Activated T-cell treated with anti-CD3 and anti-CD28 coated beads, Interleukin-2, amount 50 U/mL, for 24 hours (primary cell): ENCODE results near the gene ANKRD11.
A peak's percentile ranks its signal among the peaks of the same experiment; 100 is the strongest.

ENCODE experiments used
- DNase-seq: peaks from one replicate; pipeline ENCODE4 v3.0.0-alpha.2; 2020
- H3K27ac Mint-ChIP-seq: 2 replicates; pipeline ENCODE4 v1.8.0; 2020; ENCODE audit warnings: mild to moderate bottlenecking, mixed read lengths
- H3K27me3 Mint-ChIP-seq: 2 replicates; pipeline ENCODE4 v1.8.0; 2020; ENCODE audit warnings: mixed read lengths
- H3K36me3 Mint-ChIP-seq: 2 replicates; pipeline ENCODE4 v1.8.0; 2020; ENCODE audit warnings: low read depth, mixed read lengths
- H3K4me1 Mint-ChIP-seq: 2 replicates; pipeline ENCODE4 v1.8.0; 2020; ENCODE audit warnings: low read depth, mixed read lengths
- H3K4me3 Mint-ChIP-seq: 2 replicates; pipeline ENCODE4 v1.8.0; 2020; ENCODE audit warnings: mild to moderate bottlenecking, moderate library complexity, mixed read lengths
- H3K9me3 Mint-ChIP-seq: 2 replicates; pipeline ENCODE4 v1.8.0; 2020; ENCODE audit warnings: mixed read lengths

The ANKRD11 gene

DNA sequence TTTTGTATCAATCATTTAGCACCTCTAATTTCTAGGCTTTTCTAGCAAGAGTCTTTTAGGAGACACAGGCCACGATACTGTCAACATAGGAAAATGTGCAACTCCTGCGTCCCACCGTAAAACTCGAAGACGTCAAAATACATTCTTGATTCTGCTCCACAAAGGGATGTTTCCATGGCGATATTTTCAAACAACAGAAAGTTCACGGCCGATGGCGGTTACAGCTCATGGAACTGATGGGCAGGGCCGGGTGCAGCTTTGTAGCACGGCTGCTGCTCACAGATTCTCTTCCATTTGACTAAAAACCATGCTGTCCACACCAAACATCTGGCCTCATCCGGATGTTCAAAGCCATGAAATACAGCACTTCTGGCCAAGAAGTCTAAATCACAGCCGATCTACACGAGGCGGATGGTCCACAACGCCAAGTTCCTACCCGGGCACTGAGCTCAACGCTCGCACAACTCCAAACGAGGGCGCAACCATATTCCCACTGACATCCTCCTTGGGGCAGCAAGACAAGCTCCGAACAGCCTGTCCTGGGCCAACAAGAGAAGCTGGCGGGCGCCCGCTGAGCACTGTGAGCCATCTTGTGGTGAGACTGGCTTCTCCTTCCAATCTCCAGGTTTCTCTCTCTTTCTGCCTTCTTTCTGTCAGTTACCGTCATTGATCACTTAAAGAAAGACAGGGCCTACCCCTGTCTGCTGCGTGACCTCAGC, 193.0 kb downstream of the ANKRD11 start:
- Mint-ChIP-seq H3K4me3 (no peak overlapping the region), H3K27ac (peak overlapping the region; percentile 76), H3K9me3 (no peaks in the 10 kb centered on the region), H3K4me1 (peaks cover 47% of the 10 kb centered on the region), H3K36me3 (peaks cover 49% of the 10 kb centered on the region), H3K27me3 (no peaks in the 10 kb centered on the region)
- no peak for DNase-seq

DNA sequence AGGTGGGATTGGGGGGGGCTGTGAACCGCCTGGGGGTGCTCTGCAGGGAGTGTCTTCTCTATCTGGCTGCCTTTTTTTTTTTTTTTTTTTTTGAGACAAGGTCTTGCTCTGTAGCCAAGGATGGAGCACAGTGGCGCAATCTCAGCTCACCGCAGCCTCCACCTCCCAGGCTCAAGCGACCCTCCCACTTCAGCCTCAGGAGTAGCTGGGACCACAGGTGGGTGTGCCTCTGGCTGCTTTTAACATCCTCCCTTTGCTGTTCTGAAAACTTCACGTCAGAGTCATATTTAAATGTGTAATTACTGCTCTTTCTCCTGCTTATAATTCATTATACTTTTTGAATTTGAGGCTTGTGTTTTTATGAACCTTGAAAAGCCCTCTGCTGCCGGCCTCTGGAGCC, 194.4 kb downstream of the ANKRD11 start:
- H3K27ac Mint-ChIP-seq: peak overlapping the region; percentile 76
- DNase-seq: no peak
- no peaks in the 10 kb centered on the region for H3K27me3 Mint-ChIP-seq
- no peaks in the 10 kb centered on the region for H3K9me3 Mint-ChIP-seq
- peaks cover 53% of the 10 kb centered on the region for H3K4me1 Mint-ChIP-seq
- H3K36me3 Mint-ChIP-seq: peaks cover 57% of the 10 kb centered on the region
- H3K4me3 Mint-ChIP-seq: no peak overlapping the region

- H3K4me1 Mint-ChIP-seq: peaks cover 48% of the 10 kb centered on the region
- H3K4me3 Mint-ChIP-seq: no peak overlapping the region
- peaks cover 56% of the 10 kb centered on the region for H3K36me3 Mint-ChIP-seq
- no peak for DNase-seq
- no peaks in the 10 kb centered on the region for H3K27me3 Mint-ChIP-seq
- H3K9me3 Mint-ChIP-seq: no peaks in the 10 kb centered on the region
- H3K27ac Mint-ChIP-seq: peak overlapping the region; percentile 76
Observed at GRCh38 chr16:89295071-89295900, 195.1 kb downstream of the ANKRD11 start.

DNA sequence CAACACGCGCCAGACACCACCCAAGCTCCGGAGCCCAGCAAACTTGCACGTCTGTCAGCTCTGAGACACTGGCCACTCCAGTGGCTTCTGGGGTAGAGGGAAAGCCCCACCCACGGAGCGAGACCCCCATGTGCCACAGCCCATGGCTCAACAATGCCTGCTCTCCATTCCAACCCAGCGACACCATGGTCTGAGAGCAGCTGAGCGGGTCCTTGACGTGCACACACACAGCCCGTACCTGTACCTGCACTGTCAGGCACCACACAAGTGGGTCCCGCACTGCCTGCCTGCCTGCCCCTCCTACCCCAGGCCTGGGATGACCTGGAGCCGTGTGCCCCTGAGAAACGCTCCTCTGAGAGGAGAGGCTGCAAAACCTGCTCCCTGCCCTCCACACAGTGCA, 195.9 kb downstream of the ANKRD11 start:
- no peaks in the 10 kb centered on the region for H3K9me3 Mint-ChIP-seq
- peaks cover 48% of the 10 kb centered on the region for H3K4me1 Mint-ChIP-seq

DNA sequence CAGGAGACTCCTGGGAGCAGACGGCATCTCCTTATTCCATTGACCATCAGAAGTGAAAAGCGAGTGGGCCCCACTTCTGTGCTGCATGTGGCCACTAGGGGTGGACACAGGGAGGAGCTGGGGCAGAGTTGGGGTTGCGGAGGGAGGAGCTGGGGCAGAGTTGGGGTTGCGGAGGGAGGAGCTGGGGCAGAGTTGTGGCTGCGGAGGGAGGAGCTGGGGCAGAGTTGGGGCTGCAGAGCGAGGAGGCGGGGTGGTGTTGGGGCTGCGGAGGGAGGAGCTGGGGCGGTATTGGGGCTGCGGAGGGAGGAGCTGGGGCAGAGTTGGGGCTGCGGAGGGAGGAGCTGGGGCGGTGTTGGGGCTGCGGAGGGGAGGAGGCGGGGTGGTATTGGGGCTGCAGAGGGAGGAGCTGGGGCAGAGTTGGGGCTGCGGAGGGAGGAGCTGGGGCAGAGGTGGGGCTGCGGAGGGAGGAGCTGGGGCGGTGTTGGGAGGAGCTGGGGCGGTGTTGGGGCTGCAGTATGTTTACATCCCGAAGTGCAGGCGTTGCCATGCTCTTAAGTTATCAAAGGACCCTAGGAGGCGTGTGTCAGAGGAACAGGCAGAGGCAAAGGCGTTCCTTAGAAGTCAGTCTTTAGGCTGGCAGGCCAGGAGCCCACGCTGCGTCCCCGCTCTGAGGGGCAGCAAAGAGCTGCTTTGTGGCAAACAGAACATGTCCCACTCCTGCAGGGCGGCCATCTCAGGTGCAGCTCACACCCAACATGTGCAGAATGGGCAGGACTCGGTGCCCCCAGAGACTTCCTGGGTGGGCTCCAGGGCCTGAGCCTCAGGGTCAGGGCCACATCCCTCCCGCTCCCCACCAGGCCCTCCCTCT, 196.9 kb downstream of the ANKRD11 start:
- Mint-ChIP-seq H3K4me3 (no peak overlapping the region), H3K36me3 (peaks cover 64% of the 10 kb centered on the region), H3K9me3 (no peaks in the 10 kb centered on the region), H3K4me1 (peaks cover 42% of the 10 kb centered on the region), H3K27ac (peak overlapping the region; percentile 47), H3K27me3 (no peaks in the 10 kb centered on the region)
- DNase-seq: no peak

More for the DNA sequence above, 195.9 kb downstream of the ANKRD11 start:
- Mint-ChIP-seq H3K27me3 (no peaks in the 10 kb centered on the region), H3K27ac (peak overlapping the region; percentile 74), H3K4me3 (no peak overlapping the region), H3K36me3 (peaks cover 60% of the 10 kb centered on the region)
- no peak for DNase-seq

GRCh38 chr16:89292443-89293078, 197.8 kb downstream of the ANKRD11 start:
- no peak overlapping the region for H3K4me3 Mint-ChIP-seq
- peak overlapping the region; percentile 82 for H3K27ac Mint-ChIP-seq
- peaks cover 67% of the 10 kb centered on the region for H3K36me3 Mint-ChIP-seq
- H3K27me3 Mint-ChIP-seq: no peaks in the 10 kb centered on the region
- DNase-seq: no peak
- peaks cover 34% of the 10 kb centered on the region for H3K4me1 Mint-ChIP-seq
- no peaks in the 10 kb centered on the region for H3K9me3 Mint-ChIP-seq

DNA sequence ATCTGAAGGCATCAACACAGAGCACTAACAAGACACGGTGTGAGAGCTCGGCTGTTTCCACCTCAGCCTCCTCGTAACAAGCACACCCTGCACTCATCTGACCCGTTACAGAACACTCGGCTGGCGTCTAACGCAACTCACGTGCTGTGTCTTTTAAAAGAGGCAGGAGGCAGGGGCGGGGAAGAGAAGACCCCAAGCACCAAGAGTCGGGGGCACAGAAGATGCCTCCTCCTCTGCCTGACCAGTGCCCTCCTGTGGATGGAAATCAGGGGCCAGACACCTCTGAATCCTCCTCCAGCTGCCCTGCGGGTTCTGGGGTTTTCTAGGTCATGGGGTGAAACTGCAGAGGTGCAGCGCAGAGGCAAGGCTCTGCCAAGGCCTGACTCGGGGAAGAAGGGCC, 198.6 kb downstream of the ANKRD11 start:
- Mint-ChIP-seq H3K4me1 (peaks cover 26% of the 10 kb centered on the region), H3K4me3 (no peak overlapping the region), H3K9me3 (no peaks in the 10 kb centered on the region), H3K27me3 (no peaks in the 10 kb centered on the region), H3K36me3 (peaks cover 67% of the 10 kb centered on the region), H3K27ac (peak overlapping the region; percentile 82)
- no peak for DNase-seq

GRCh38 chr16:89291363-89291762, 199.0 kb downstream of the ANKRD11 start:
- no peak for DNase-seq
- Mint-ChIP-seq H3K36me3 (peaks cover 67% of the 10 kb centered on the region), H3K4me3 (no peak overlapping the region), H3K27ac (peak overlapping the region; percentile 82), H3K9me3 (no peaks in the 10 kb centered on the region), H3K27me3 (no peaks in the 10 kb centered on the region), H3K4me1 (peaks cover 22% of the 10 kb centered on the region)

- Mint-ChIP-seq H3K27ac (peak overlapping the region; percentile 82), H3K4me1 (peaks cover 17% of the 10 kb centered on the region), H3K36me3 (peaks cover 65% of the 10 kb centered on the region), H3K27me3 (no peaks in the 10 kb centered on the region), H3K9me3 (no peaks in the 10 kb centered on the region), H3K4me3 (no peak overlapping the region)
- no peak for DNase-seq
Observed at GRCh38 chr16:89290887-89291286, 199.5 kb downstream of the ANKRD11 start.

GRCh38 chr16:89290472-89290871, 199.9 kb downstream of the ANKRD11 start:
- H3K36me3 Mint-ChIP-seq: peaks cover 65% of the 10 kb centered on the region
- no peaks in the 10 kb centered on the region for H3K27me3 Mint-ChIP-seq
- H3K27ac Mint-ChIP-seq: peak overlapping the region; percentile 77
- peaks cover 16% of the 10 kb centered on the region for H3K4me1 Mint-ChIP-seq
- no peak for DNase-seq
- H3K9me3 Mint-ChIP-seq: no peaks in the 10 kb centered on the region
- no peak overlapping the region for H3K4me3 Mint-ChIP-seq

GRCh38 chr16:89289428-89290395, 200.6 kb downstream of the ANKRD11 start:
- Mint-ChIP-seq H3K4me1 (peaks cover 15% of the 10 kb centered on the region), H3K27me3 (no peaks in the 10 kb centered on the region), H3K36me3 (peaks cover 65% of the 10 kb centered on the region), H3K27ac (peak overlapping the region; percentile 64), H3K9me3 (no peaks in the 10 kb centered on the region), H3K4me3 (no peak overlapping the region)
- DNase-seq: peak; percentile 80

GRCh38 chr16:89288966-89289365, 201.4 kb downstream of the ANKRD11 start:
- H3K36me3 Mint-ChIP-seq: peaks cover 58% of the 10 kb centered on the region
- H3K9me3 Mint-ChIP-seq: no peaks in the 10 kb centered on the region
- no peak for DNase-seq
- H3K4me1 Mint-ChIP-seq: peaks cover 8% of the 10 kb centered on the region
- H3K4me3 Mint-ChIP-seq: no peak overlapping the region
- peak overlapping the region; percentile 64 for H3K27ac Mint-ChIP-seq
- H3K27me3 Mint-ChIP-seq: no peaks in the 10 kb centered on the region

DNA sequence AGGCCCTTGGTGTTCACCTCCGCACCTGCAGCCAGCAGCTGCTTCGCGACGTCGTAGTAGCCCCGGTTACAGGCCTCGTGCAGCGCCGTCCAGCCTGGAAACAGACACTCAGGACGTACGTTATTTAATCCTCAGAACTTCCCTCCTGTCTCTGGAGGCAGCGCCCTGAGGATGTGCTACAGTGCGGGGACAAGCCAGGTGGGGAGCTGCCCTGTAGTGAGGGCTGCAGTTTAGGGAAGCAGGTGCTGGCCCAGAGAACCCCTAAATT, 201.8 kb downstream of the ANKRD11 start:
- Mint-ChIP-seq H3K36me3 (peaks cover 57% of the 10 kb centered on the region), H3K4me3 (no peak overlapping the region), H3K9me3 (no peaks in the 10 kb centered on the region), H3K27ac (peak overlapping the region; percentile 26), H3K4me1 (peaks cover 8% of the 10 kb centered on the region), H3K27me3 (no peaks in the 10 kb centered on the region)
- no peak for DNase-seq
